Mesenchymal stem cell (in vitro differentiated cells and primary cell): Measurements from ENCODE around the gene SRGAP3. TPM values are rescaled to one million over a fixed set of nuclear protein-coding genes. Genes with fewer than 3 reads are reported as not detected.

ENCODE experiments used
- DNase-seq: peaks from one replicate; pipeline ENCODE4 v3.0.0-alpha.2; 2013
- H2AFZ ChIP-seq: one replicate; pipeline ENCODE4 v1.6.1; 2013; ENCODE audit warnings: low read depth, mild to moderate bottlenecking, control low read depth, inconsistent platforms, low read length, moderate library complexity
- H2AK5ac ChIP-seq: 2 replicates; pipeline ENCODE4 v1.6.1; 2013; ENCODE audit warnings: low read length, moderate library complexity, mild to moderate bottlenecking, inconsistent platforms; ENCODE audit not compliant: severe bottlenecking
- H2BK120ac ChIP-seq: one replicate; pipeline ENCODE4 v1.6.1; 2013; ENCODE audit warnings: low read depth, mild to moderate bottlenecking, inconsistent platforms, low read length, moderate library complexity
- H2BK12ac ChIP-seq, 2 experiments: one replicate each; pipeline ENCODE4 v1.6.1; 2013; ENCODE audit warnings: inconsistent platforms in 2 of 2, low read length in 2 of 2, mild to moderate bottlenecking in 2 of 2, moderate library complexity in 2 of 2, control low read depth in 1 of 2
- H2BK15ac ChIP-seq: one replicate; pipeline ENCODE4 v1.6.1; 2013; ENCODE audit warnings: mild to moderate bottlenecking, low read depth, inconsistent platforms; ENCODE audit not compliant: poor library complexity, severe bottlenecking
- H2BK5ac ChIP-seq: 2 replicates; pipeline ENCODE4 v1.6.1; 2013; ENCODE audit warnings: low read depth, mild to moderate bottlenecking, low read length, control low read depth, inconsistent platforms; ENCODE audit not compliant: poor library complexity, severe bottlenecking
- H3K14ac ChIP-seq, 2 experiments: one replicate each; pipeline ENCODE4 v1.6.1; 2013; ENCODE audit warnings: inconsistent platforms in 2 of 2, low read length in 2 of 2, control low read depth in 1 of 2, mild to moderate bottlenecking in 1 of 2, moderate library complexity in 1 of 2
- H3K18ac ChIP-seq, 2 experiments: one replicate each; pipeline ENCODE4 v1.6.1; 2013; ENCODE audit warnings: inconsistent platforms in 2 of 2, low read length in 2 of 2, control low read depth in 1 of 2, low read depth in 1 of 2, mild to moderate bottlenecking in 1 of 2
- H3K23ac ChIP-seq, 2 experiments: one replicate each; pipeline ENCODE4 v1.6.1; 2013; ENCODE audit warnings: inconsistent platforms in 2 of 2, low read length in 2 of 2, mild to moderate bottlenecking in 2 of 2, moderate library complexity in 2 of 2, control low read depth in 1 of 2
- H3K27ac ChIP-seq: 2 replicates; pipeline ENCODE4 v1.5.1; 2013; ENCODE audit warnings: mild to moderate bottlenecking, moderate library complexity, low read length, control low read depth, inconsistent platforms; ENCODE audit not compliant: poor library complexity, severe bottlenecking
- H3K27me3 ChIP-seq, 2 experiments: 2 replicates each; pipeline versions ENCODE4 v1.6.1 to v1.7.0; 2013; ENCODE audit warnings: low read length in 2 of 2, mild to moderate bottlenecking in 2 of 2, moderate library complexity in 2 of 2, control low read depth in 1 of 2, inconsistent platforms in 1 of 2; ENCODE audit not compliant: control insufficient read depth in 1 of 2, insufficient read depth in 1 of 2
- H3K36me3 ChIP-seq, 2 experiments: 2 replicates each; pipeline versions ENCODE4 v1.6.1 to v1.7.0; 2013; ENCODE audit warnings: low read length in 2 of 2, control low read depth in 1 of 2, inconsistent platforms in 1 of 2, low read depth in 1 of 2, mild to moderate bottlenecking in 1 of 2; ENCODE audit not compliant: insufficient read depth in 2 of 2, control insufficient read depth in 1 of 2
- H3K4ac ChIP-seq, 2 experiments: one replicate each; pipeline ENCODE4 v1.6.1; 2013; ENCODE audit warnings: inconsistent platforms in 2 of 2, low read length in 2 of 2, mild to moderate bottlenecking in 2 of 2, moderate library complexity in 2 of 2, control low read depth in 1 of 2, low read depth in 1 of 2
- H3K4me1 ChIP-seq: 2 replicates; pipeline ENCODE4 v1.6.1; 2013; ENCODE audit warnings: low read depth, low read length, control low read depth; ENCODE audit not compliant: control insufficient read depth, insufficient read depth
- H3K4me2 ChIP-seq: 2 replicates; pipeline ENCODE4 v1.6.1; 2013; ENCODE audit warnings: low read length, mild to moderate bottlenecking, inconsistent platforms; ENCODE audit not compliant: poor library complexity, severe bottlenecking
- H3K4me3 ChIP-seq, 2 experiments: 2 replicates each; pipeline versions ENCODE4 v1.5.1 to v1.7.0; 2013; ENCODE audit warnings: low read length in 2 of 2, mild to moderate bottlenecking in 2 of 2, control low read depth in 1 of 2, low read depth in 1 of 2; ENCODE audit not compliant: insufficient read depth in 1 of 2
- H3K79me1 ChIP-seq: replicated peaks from 2 replicates; pipeline ENCODE4 v1.6.1; 2013; ENCODE audit warnings: mild to moderate bottlenecking, control low read depth, low read length, inconsistent platforms; ENCODE audit not compliant: poor library complexity, severe bottlenecking
- H3K9ac ChIP-seq: 2 replicates; pipeline ENCODE4 v1.7.0; 2013; ENCODE audit warnings: mild to moderate bottlenecking, low read length, moderate library complexity
- H3K9me3 ChIP-seq: 2 replicates; pipeline ENCODE4 v1.7.0; 2013; ENCODE audit warnings: mild to moderate bottlenecking, low read length; ENCODE audit not compliant: control insufficient read depth
- H4K8ac ChIP-seq: one replicate; pipeline ENCODE4 v1.6.1; 2013; ENCODE audit warnings: inconsistent platforms, mild to moderate bottlenecking, low read length, moderate library complexity
- H4K91ac ChIP-seq: one replicate; pipeline ENCODE4 v1.6.1; 2013; ENCODE audit warnings: mild to moderate bottlenecking, low read length, inconsistent platforms
- WGBS: methylation state at CpG from one replicate; pipeline ENCODE4 v1.1.7; 2013; ENCODE audit warnings: mixed read lengths; 5-methylcytosine and 5-hydroxymethylcytosine counted together
- polyA plus RNA-seq, 2 experiments: library from polyadenylated mRNA; stranded (reverse); fragments of 200-250 nt; gene quantifications; one replicate each; pipeline ENCODE4 v1.2.3, GENCODE V29; 2013

The SRGAP3 gene
- 0.33 TPM for polyA plus RNA-seq (2013, experiment 1 of 2)
- polyA plus RNA-seq (2013, experiment 2 of 2), result 0.21 TPM

DNA sequence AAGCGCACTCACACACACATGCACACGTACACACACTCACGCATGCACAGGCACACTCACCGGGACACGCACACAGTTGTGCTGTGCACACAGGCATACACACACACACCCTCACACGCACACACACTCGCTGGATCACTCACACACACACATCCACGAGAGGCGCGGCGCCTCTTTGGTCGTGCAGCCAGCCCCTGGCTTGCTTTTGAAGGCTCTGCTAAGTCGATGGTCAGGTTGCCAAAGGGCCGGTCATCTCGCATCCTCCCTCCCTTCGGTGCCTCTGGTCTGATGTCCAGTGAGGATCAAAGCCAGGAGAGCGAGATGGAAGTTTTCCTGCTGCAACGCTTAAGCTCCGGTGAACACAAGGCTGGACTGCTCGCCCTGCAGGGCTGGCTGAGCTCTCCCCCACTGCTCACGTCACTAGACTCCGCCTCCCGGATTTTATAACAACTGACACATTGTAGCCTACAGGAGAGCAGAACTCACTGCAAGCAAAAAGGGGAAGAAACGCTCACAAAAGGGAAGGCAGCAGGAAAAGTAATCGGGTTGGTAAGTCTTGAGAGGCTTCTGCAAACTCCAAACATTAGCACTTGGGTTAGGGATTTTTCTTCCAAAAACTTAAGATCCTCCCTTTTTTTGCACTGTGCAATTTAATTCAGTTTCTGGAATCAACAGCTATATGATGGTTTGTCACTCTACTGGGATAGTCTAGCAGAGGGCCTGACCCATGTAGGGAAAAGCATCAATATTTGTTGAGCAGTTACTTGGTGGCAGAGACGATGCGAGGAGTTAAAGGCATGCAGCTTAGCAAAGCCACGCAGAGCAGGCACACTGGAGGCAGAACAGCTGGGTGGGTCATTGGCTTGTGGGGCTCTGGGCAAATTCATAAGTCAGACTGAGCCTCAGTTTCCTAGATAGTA, at the start of gene SRGAP3:
SRGAP3 (minus strand) TSS at position 374 of the 920 bp plus-strand sequence. CDS start 695 bp downstream, outside the sequence.
- no peak within 1 kb of the TSS for H2BK5ac ChIP-seq
- H3K4me3 ChIP-seq, result peak within 1 kb of the TSS; percentile 54 to 90
- H2AK5ac ChIP-seq, result no peak within 1 kb of the TSS
- H2BK120ac ChIP-seq, result no peak within 1 kb of the TSS
- no peak within 1 kb of the TSS for H2BK12ac ChIP-seq
- H3K9ac ChIP-seq, result peak within 1 kb of the TSS; percentile 85
- peaks cover 0 to 11% of the 10 kb centered on the region in 2 experiments for H3K27me3 ChIP-seq
- DNase-seq, result peak; percentile 90
- H3K79me1 ChIP-seq, result no peaks in the 10 kb centered on the region
- no peak within 1 kb of the TSS for H2BK15ac ChIP-seq
- peak within 1 kb of the TSS; percentile 1 for H2AFZ ChIP-seq
- H3K27ac ChIP-seq, result no peak within 1 kb of the TSS
- no peak within 1 kb of the TSS for H3K18ac ChIP-seq
- H3K14ac ChIP-seq, result no peak within 1 kb of the TSS
- no peak within 1 kb of the TSS for H3K4ac ChIP-seq
- no peaks in the 10 kb centered on the region for H3K9me3 ChIP-seq
- H3K4me1 ChIP-seq, result peaks cover 7% of the 10 kb centered on the region
- H3K23ac ChIP-seq, result no peak within 1 kb of the TSS
- no peaks in the 10 kb centered on the region for H3K36me3 ChIP-seq
- 14% methylated on average over 25 of the region's 28 CpGs for WGBS
- peak within 1 kb of the TSS; percentile 59 for H4K91ac ChIP-seq
- H3K4me2 ChIP-seq, result peak within 1 kb of the TSS; percentile 82
- peak within 1 kb of the TSS; percentile 8 for H4K8ac ChIP-seq

GRCh38 chr3:9298236-9298635, 48.8 kb upstream of the SRGAP3 start:
- Histone ChIP-seq H3K4ac (no peak overlapping the region), H3K18ac (no peak overlapping the region), H2BK5ac (no peak overlapping the region), H2AFZ (no peak overlapping the region), H3K79me1 (no peaks in the 10 kb centered on the region), H3K4me2 (no peak overlapping the region), H2BK12ac (no peak overlapping the region), H3K27me3 (peaks cover 0 to 26% of the 10 kb centered on the region in 2 experiments), H3K23ac (no peak overlapping the region), H4K8ac (no peak overlapping the region), H3K27ac (no peak overlapping the region), H3K14ac (no peak overlapping the region), H2BK120ac (no peak overlapping the region), H3K4me3 (no peak overlapping the region), H3K9ac (no peak overlapping the region), H3K9me3 (no peaks in the 10 kb centered on the region), H2AK5ac (no peak overlapping the region), H3K36me3 (no peaks in the 10 kb centered on the region), H3K4me1 (peaks cover 4% of the 10 kb centered on the region), H2BK15ac (no peak overlapping the region), H4K91ac (no peak overlapping the region)
- DNase-seq, result no peak

DNA sequence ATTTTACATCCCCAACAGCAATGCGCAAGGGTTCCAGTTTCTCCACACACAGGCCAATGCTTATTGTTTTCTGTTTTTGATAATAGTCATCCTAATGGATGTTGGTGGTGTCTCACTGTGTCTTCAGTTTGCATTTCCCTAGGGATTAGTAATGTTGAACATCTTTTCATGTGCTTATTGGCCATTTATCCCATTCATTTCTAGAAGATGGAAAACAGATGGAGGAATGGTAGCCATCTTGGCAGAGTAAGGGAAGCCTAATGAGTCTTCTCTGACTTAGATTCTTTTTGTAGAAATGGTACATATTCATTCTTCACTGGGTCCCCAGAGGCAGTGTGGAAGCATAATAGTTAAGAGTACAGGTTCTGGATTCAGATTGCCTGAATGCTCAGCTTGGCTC, 46.8 kb upstream of the SRGAP3 start:
- Histone ChIP-seq H3K18ac (no peak overlapping the region), H4K91ac (no peak overlapping the region), H3K79me1 (no peaks in the 10 kb centered on the region), H3K27ac (no peak overlapping the region), H3K36me3 (no peaks in the 10 kb centered on the region), H3K9me3 (no peaks in the 10 kb centered on the region), H2AK5ac (no peak overlapping the region), H3K4me3 (no peak overlapping the region), H2AFZ (no peak overlapping the region), H2BK15ac (no peak overlapping the region), H4K8ac (no peak overlapping the region), H2BK12ac (no peak overlapping the region), H3K9ac (no peak overlapping the region), H3K23ac (no peak overlapping the region), H3K14ac (no peak overlapping the region), H2BK5ac (no peak overlapping the region), H3K27me3 (peaks cover 0 to 24% of the 10 kb centered on the region in 2 experiments), H3K4me2 (no peak overlapping the region), H2BK120ac (no peak overlapping the region), H3K4ac (no peak overlapping the region), H3K4me1 (no peaks in the 10 kb centered on the region)
- 80% methylated on average over 1 of the region's 1 CpG for WGBS
- DNase-seq, result no peak

GRCh38 chr3:9295007-9295406, 45.6 kb upstream of the SRGAP3 start:
- Histone ChIP-seq H3K9ac (no peak overlapping the region), H2AFZ (no peak overlapping the region), H3K23ac (no peak overlapping the region), H2BK12ac (no peak overlapping the region), H2BK5ac (no peak overlapping the region), H3K4me3 (no peak overlapping the region), H2BK120ac (no peak overlapping the region), H4K91ac (no peak overlapping the region), H3K27me3 (peaks cover 0 to 25% of the 10 kb centered on the region in 2 experiments), H2AK5ac (no peak overlapping the region), H3K27ac (no peak overlapping the region), H3K79me1 (no peaks in the 10 kb centered on the region), H3K14ac (no peak overlapping the region), H3K4ac (no peak overlapping the region), H3K9me3 (no peaks in the 10 kb centered on the region), H3K4me2 (no peak overlapping the region), H3K18ac (no peak overlapping the region), H3K36me3 (no peaks in the 10 kb centered on the region), H2BK15ac (no peak overlapping the region), H3K4me1 (no peaks in the 10 kb centered on the region), H4K8ac (no peak overlapping the region)
- no peak for DNase-seq
